Choroid plexus epithelial cell (primary cell): ENCODE results near the gene NHSL2.
A peak's percentile ranks its signal among the peaks of the same experiment; 100 is the strongest.

Experiments
- DNase-seq: peaks from one replicate; pipeline ENCODE4 v3.0.0-alpha.2; 2010; ENCODE audit warnings: low read depth
- H3K4me3 ChIP-seq: 2 replicates; pipeline ENCODE4 v1.5.1; 2011; ENCODE audit warnings: low read depth, mild to moderate bottlenecking, control low read depth, low read length, moderate library complexity
- TF ChIP-seq, protein P1 (sequence below): conservative IDR thresholded peaks from 2 replicates; pipeline ENCODE4 v1.5.1; 2011; ENCODE audit warnings: low read depth, mild to moderate bottlenecking, control low read depth, inconsistent platforms, low read length, moderate library complexity

Gene NHSL2

DNA sequence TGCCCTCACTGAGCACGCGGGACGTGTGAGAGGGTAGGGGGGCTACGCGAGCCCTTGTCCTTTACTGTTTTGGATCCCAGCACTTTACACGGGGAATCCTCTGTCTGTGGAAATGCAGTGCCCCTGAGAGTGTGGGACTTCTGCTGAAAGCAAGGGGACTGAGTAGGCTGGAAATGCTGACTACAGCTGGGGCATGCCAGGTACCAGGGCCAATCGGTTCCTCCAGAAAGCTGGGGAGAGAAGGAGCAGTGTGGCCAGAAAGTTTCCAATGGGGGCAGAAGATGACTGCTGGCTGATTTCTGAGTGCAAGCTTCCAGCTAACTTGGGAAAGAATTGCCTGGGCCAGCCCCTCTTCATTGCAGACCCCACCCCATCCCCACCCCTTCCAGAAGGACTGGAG lies 1.5 kb downstream of the NHSL2 start:
- TF ChIP-seq, protein P1, sequence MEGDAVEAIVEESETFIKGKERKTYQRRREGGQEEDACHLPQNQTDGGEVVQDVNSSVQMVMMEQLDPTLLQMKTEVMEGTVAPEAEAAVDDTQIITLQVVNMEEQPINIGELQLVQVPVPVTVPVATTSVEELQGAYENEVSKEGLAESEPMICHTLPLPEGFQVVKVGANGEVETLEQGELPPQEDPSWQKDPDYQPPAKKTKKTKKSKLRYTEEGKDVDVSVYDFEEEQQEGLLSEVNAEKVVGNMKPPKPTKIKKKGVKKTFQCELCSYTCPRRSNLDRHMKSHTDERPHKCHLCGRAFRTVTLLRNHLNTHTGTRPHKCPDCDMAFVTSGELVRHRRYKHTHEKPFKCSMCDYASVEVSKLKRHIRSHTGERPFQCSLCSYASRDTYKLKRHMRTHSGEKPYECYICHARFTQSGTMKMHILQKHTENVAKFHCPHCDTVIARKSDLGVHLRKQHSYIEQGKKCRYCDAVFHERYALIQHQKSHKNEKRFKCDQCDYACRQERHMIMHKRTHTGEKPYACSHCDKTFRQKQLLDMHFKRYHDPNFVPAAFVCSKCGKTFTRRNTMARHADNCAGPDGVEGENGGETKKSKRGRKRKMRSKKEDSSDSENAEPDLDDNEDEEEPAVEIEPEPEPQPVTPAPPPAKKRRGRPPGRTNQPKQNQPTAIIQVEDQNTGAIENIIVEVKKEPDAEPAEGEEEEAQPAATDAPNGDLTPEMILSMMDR: no peak
- no peak overlapping the region for H3K4me3 ChIP-seq
- DNase-seq: no peak

DNA sequence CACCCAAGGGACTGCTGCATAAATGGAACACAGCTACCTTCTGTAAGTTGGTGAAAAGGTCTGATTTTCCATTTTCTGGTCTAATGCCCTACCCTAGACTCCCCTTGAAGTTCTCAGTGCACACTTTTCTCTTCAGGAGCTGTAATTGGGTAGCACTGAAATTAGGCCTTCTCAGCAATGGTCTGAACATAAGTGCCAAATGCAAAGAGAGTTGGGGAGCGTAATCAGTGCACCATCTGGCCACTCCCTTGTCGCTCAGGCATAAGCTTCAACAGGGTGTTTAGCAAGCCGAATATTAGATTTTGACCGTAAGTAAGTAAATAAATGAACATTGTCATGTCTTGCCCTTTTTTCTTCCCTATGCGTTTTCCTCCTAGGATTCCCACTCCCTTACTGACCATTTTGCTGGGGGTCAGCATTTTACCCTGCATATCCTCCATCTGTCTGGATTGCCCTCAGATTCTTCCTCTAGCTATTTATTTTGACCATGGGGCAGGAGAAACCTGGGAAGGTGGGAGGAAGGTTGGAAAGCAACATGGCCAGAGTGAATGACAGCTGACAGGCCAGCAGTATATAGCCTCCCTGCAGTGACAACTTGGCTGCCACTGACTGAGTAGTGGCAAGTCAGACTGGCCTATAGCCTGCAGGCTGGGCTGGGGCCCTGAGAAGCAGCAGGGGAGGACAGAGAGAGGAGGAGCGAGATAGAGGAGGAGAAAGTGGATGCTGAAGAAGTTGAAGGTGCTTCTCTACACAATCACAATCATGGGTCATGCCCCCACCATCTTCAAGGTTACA lies 2.7 kb downstream of the NHSL2 start:
- H3K4me3 ChIP-seq: no peak overlapping the region
- TF ChIP-seq, protein P1: no peak
- DNase-seq: no peak

DNA sequence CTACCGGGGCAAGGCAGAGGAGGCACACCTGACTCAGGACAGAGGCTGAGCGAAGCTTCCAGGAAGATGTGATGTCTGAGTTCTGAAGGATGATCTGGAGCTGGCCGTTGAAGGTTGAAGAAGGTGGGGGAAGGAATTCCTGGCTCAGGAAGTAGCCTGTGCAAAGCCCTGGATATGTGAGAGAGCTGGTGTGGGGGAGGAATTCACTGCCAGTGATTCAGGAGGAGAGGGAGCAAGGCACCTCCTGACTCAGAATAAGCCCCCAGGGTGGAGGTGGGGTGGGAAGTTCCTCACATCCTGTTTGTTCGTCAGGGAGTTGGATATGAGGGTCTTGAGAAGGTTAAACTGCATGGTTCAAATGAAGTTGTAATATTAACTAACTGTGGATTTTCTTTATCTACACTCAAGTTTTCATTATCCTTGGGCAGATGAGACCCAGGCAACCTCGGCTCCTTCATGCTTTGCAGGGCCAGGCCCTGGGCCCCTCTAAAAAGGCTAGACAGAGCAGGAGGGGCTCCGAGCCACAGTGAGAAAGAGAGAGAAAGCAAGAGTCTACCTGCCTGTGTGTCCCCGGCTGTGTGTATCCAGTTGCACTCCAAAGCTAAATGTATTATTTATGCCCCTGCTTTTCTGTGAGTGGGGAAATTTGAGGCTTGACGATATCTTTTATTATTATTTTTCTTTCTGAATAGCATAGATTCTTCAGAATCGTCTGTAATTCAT lies 7.1 kb downstream of the NHSL2 start:
- H3K4me3 ChIP-seq: no peak overlapping the region
- DNase-seq: no peak
- TF ChIP-seq, protein P1: no peak

DNA sequence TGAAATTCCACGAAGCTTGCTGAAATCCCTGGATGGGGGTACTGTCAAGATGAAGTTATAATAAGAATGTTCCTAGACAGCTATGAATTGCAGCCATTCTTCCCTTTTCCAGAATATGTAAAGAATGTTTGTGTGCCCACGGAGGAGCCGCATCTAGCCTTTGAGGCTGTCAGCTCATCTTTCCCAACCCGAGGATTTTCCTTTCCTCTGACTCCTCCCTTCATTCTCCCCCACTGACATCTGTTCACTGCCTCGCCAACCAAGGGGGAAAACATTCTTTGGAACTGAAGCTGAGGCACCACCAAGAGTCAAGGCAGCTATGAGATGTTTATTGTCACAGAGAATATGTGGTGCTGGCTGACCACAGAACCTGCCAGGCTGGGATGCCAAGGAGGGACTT lies 8.8 kb downstream of the NHSL2 start:
- TF ChIP-seq, protein P1: no peak
- H3K4me3 ChIP-seq: no peak overlapping the region
- DNase-seq: peak; percentile 19

DNA sequence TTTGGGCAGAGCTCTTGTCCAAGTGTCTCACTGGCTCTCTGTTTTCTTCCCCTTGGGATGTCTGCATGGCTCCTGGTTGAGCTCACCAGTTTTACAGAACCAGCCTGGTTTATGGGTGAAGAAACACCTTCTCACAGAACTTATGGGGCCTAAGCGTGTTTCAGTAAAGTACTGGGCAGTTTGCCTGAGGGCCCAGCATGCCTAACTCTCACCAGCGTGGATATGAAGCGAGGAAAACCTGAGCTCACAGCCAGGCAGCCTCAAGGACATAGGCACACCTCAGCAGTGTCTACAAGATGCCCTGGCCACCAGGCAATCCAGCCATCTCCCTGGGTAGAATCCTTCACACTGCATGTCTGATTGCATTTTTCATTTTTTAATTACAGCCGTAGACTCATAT lies 9.2 kb downstream of the NHSL2 start:
- no peak overlapping the region for H3K4me3 ChIP-seq
- DNase-seq: no peak

DNA sequence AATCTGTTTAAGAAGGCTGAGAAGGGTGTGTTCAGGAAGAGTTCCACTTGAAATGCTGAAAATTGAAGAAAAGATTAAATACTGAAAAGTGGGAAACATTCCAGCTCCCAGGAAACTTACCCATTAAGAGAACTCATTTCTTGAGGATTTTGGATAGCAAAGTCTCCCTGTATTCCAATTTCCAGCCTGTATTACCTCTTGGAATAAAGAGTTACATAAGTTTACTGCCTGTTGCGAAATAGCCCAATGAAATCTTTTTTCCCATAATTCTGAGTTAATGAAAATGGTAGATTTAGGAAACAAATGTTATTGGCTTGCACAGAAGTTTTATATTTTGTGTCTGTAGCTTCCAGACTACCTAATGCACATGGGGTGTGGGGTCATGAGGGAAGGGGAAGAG lies 12.0 kb downstream of the NHSL2 start:
- no peak for DNase-seq

More for the DNA sequence above, 9.2 kb downstream of the NHSL2 start:
- TF ChIP-seq, protein P1: no peak

More for the DNA sequence above, 12.0 kb downstream of the NHSL2 start:
- no peak overlapping the region for H3K4me3 ChIP-seq
- TF ChIP-seq, protein P1: no peak
